Epithelial cell of esophagus (primary cell): Measurements from ENCODE around the gene SLC25A13.

ENCODE experiments used
- DNase-seq: peaks from one replicate; pipeline ENCODE4 v3.0.0; 2010; ENCODE audit warnings: low read depth
- H3K4me3 ChIP-seq: 2 replicates; pipeline ENCODE4 v1.5.1; 2011; ENCODE audit warnings: mild to moderate bottlenecking, low read length, control low read depth
- CTCF ChIP-seq: IDR thresholded peaks from 2 replicates; pipeline ENCODE4 v1.5.1; 2011; ENCODE audit warnings: low read depth, mild to moderate bottlenecking, low read length, control low read depth, inconsistent platforms; ENCODE audit not compliant: insufficient read depth; ENCODE audit errors: missing control alignments

SLC25A13 gene

GRCh38 chr7:96314402-96315124, 7.3 kb downstream of the SLC25A13 start:
- no peak overlapping the region for H3K4me3 ChIP-seq
- no peak for TF ChIP-seq CTCF
- peak; percentile 94 for DNase-seq

GRCh38 chr7:96313940-96314339, 8.0 kb downstream of the SLC25A13 start:
- H3K4me3 ChIP-seq, result no peak overlapping the region
- DNase-seq, result no peak
- TF ChIP-seq CTCF, result no peak

DNA sequence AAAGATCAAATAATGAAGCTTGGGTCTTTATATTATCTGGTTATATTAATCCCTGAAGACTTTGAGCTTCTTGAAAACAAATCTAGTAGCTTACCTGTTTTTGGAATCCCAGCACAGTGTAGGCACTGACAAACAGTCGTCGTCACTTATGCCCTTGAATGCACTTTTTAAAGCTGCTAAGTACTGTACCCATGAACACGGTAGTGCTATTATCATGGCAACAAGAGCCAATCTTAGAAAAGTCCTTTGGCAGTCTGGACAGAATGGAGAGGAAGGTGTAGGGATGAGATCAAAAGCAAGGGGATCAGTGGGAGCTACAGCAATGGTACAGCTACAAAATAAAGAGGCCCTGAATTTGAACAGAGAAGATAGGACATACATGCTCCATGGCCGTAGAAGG, 9.4 kb downstream of the SLC25A13 start:
- no peak overlapping the region for H3K4me3 ChIP-seq
- no peak for DNase-seq
- TF ChIP-seq CTCF, result no peak

- no peak overlapping the region for H3K4me3 ChIP-seq
- DNase-seq, result peak; percentile 70
- TF ChIP-seq CTCF, result no peak
Observed at GRCh38 chr7:96311967-96312366, 9.9 kb downstream of the SLC25A13 start.

DNA sequence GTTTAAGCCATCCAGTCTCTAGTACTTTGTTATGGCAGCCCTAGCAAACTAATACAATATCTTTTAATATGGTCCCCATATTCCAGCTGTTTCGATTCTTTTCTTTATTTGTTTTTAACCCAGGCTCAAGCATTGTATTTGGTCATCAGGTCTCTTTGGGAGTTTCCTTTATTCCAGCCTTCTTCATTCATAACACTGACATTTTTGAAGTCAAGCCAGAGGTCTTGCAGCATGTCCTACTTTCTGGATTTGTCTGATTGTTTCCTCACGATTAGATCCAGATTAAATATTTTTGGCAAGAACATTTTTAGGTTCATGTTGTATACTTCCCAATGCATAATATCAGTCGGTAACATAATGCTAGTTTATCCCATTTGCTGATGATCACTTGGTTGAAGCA, 11.8 kb downstream of the SLC25A13 start:
- TF ChIP-seq CTCF, result no peak
- no peak overlapping the region for H3K4me3 ChIP-seq
- no peak for DNase-seq

GRCh38 chr7:96308950-96309263, 13.0 kb downstream of the SLC25A13 start:
- DNase-seq, result no peak
- no peak for TF ChIP-seq CTCF
- H3K4me3 ChIP-seq, result no peak overlapping the region

DNA sequence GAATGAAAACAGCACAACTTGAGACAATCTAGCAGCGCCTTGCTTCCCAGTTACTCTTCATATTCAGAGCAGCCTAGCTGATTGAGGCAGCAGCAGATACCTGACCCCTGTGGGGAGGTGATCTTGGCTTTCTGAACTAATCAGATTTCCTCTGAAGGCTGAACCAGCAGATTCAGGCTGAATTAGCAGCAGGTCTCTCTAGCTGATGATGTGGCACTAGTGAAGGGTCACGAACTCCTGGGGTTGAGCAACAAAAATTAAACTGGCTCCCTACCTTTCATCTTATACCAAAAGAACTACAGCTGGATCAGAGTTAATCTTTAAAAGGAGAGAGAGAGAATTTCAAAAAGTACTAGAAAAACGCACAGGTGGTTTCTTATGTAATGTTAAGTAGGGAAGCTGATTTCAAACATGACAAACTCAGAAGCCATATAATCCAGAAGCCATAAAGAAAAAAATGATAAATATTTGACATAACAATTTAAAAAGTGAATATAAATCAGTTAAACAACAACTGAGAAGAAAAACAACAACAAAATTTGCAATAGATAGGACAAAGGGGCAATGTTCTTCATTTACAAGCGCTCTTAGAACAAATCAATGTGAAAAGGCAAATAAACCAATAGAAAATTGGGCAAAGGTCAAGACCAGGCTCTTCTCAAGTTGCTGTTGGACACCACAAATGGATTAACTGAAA, 13.5 kb downstream of the SLC25A13 start:
- TF ChIP-seq CTCF, result no peak
- DNase-seq, result no peak
- H3K4me3 ChIP-seq, result no peak overlapping the region
